H1 (cell line): ENCODE results near the gene POLR2L. TPM values are rescaled to one million over a fixed set of nuclear protein-coding genes. Genes with fewer than 3 reads are reported as not detected.

Experiments used
- ASH2L ChIP-seq: fragments of 200-600, 300-600 bp; sonication (generic); IDR thresholded peaks from one replicate; pipeline ENCODE4 v1.7.1; 2017; ENCODE audit warnings: low read length
- BACH1 ChIP-seq: IDR thresholded peaks from 2 replicates; pipeline ENCODE4 v1.6.1; 2012; ENCODE audit warnings: low read length, improper control_type of control experiment
- CHD7 ChIP-seq: fragments of 300-600 bp; sonication (generic); IDR thresholded peaks from 2 replicates; pipeline ENCODE4 v1.7.1; 2012; ENCODE audit warnings: low read length, moderate library complexity, mild to moderate bottlenecking, inconsistent platforms; ENCODE audit not compliant: insufficient replicate concordance
- E2F6 ChIP-seq: IDR thresholded peaks from 2 replicates; pipeline ENCODE4 v1.6.1; 2012; ENCODE audit warnings: inconsistent platforms
- HDAC2 ChIP-seq, 2 experiments: fragments of 300-600 bp in 1 of 2; sonication (generic) in 1 of 2; IDR thresholded peaks; 2 replicates each; pipeline ENCODE4 v1.6.1; 2011 to 2012; ENCODE audit warnings: low read depth in 2 of 2, low read length in 2 of 2, mild to moderate bottlenecking in 2 of 2, moderate library complexity in 2 of 2, borderline replicate concordance in 1 of 2, inconsistent platforms in 1 of 2
- KDM5A ChIP-seq: fragments of 200-600 bp; IDR thresholded peaks from 2 replicates; pipeline ENCODE4 v1.7.1; 2012; ENCODE audit warnings: mild to moderate bottlenecking, low read length, inconsistent platforms, mixed read lengths
- MAX ChIP-seq: IDR thresholded peaks from 2 replicates; pipeline ENCODE4 v1.6.1; 2012; ENCODE audit warnings: inconsistent platforms
- NANOG ChIP-seq: IDR thresholded peaks from 2 replicates; pipeline ENCODE4 v1.6.1; 2011; ENCODE audit warnings: low read length, low read depth, mild to moderate bottlenecking, inconsistent platforms; ENCODE audit not compliant: insufficient read depth, poor library complexity, severe bottlenecking
- POLR2AphosphoS5 ChIP-seq: IDR thresholded peaks from 2 replicates; pipeline ENCODE4 v1.6.1; 2011; ENCODE audit warnings: low read depth, low read length
- RAD21 ChIP-seq, 2 experiments: IDR thresholded peaks in 1 of 2; conservative IDR thresholded peaks in 1 of 2; 2 replicates each; pipeline ENCODE4 v1.6.1; 2011; ENCODE audit warnings: low read depth in 2 of 2, low read length in 2 of 2, improper control_type of control experiment in 1 of 2, inconsistent platforms in 1 of 2, mild to moderate bottlenecking in 1 of 2, moderate library complexity in 1 of 2
- TBP ChIP-seq: IDR thresholded peaks from 2 replicates; pipeline ENCODE4 v1.6.1; 2011; ENCODE audit warnings: low read depth, low read length, improper control_type of control experiment
- polyA plus RNA-seq, 7 experiments: library from polyadenylated mRNA; depleted of rRNA in 3 of 7; stranded (reverse) in 5 of 7; unstranded in 2 of 7; fragments of >200 nt in 5 of 7; fragments of 200-250 nt in 2 of 7; gene quantifications; 1 replicate in 5 of 7; 2 replicates in 1 of 7; 4 replicates in 1 of 7; pipeline versions ENCODE4 v1.2.1 to v1.2.3, GENCODE V29; 2011 to 2013; ENCODE audit warnings: missing spikeins in 2 of 7, mixed read lengths in 2 of 7
- total RNA-seq: library from RNA; stranded (reverse); fragmentation: NEBNext Ultra II Directional; extraction: Animal tissue kit (Norgen Biotek cat#: 25700); gene quantifications from 2 replicates; pipeline ENCODE4 v1.2.1, GENCODE V29; 2021

Gene POLR2L
- total and polyA plus RNA-seq, 2 of the 8 experiments (the other 6 are each of a cell fraction or from before 2014, with no cell fraction given) = 140 to 151 TPM

- TF ChIP-seq CHD7 = no peak
- no peak for TF ChIP-seq RAD21 (IDR thresholded peaks at IDR 0.05 in 1 of 2, conservative IDR thresholded peaks at IDR 0.05 in 1 of 2; ENCODE audit: low read depth in 2 of 2, low read length in 2 of 2)
- no peak for TF ChIP-seq HDAC2 (IDR thresholded peaks at IDR 0.05; ENCODE audit: borderline replicate concordance in 1 of 2, low read depth in 2 of 2, low read length in 2 of 2)
- no peak for TF ChIP-seq NANOG
- TF ChIP-seq ASH2L = no peak
- no peak for TF ChIP-seq BACH1
- TF ChIP-seq MAX = no peak
- TF ChIP-seq TBP = no peak
- TF ChIP-seq POLR2AphosphoS5 = no peak
- no peak for TF ChIP-seq KDM5A
- TF ChIP-seq E2F6 = no peak
Observed at GRCh38 chr11:839280-839623, 3.1 kb downstream of the POLR2L start (continued).
